22Rv1 (cell line): ENCODE measurements around the gene AXIN2.

Experiments
- H3K27ac ChIP-seq: fragments of 450-650 bp; 2 replicates; pipeline ENCODE4 v1.5.1; 2017
- ZFX ChIP-seq: fragments of 450-650 bp; IDR thresholded peaks from 2 replicates; pipeline ENCODE4 v1.6.1; 2017; ENCODE audit warnings: antibody characterized with exemption, borderline replicate concordance
- TF ChIP-seq, protein P1 (sequence below): fragments of 450-650 bp; IDR thresholded peaks from 2 replicates; pipeline ENCODE4 v1.5.1; 2017; ENCODE audit warnings: mild to moderate bottlenecking

The AXIN2 gene

GRCh38 chr17:65547253-65547670 is 14.2 kb downstream of the AXIN2 start:
- H3K27ac ChIP-seq, result no peak overlapping the region
- no peak for TF ChIP-seq ZFX
- TF ChIP-seq, protein P1, sequence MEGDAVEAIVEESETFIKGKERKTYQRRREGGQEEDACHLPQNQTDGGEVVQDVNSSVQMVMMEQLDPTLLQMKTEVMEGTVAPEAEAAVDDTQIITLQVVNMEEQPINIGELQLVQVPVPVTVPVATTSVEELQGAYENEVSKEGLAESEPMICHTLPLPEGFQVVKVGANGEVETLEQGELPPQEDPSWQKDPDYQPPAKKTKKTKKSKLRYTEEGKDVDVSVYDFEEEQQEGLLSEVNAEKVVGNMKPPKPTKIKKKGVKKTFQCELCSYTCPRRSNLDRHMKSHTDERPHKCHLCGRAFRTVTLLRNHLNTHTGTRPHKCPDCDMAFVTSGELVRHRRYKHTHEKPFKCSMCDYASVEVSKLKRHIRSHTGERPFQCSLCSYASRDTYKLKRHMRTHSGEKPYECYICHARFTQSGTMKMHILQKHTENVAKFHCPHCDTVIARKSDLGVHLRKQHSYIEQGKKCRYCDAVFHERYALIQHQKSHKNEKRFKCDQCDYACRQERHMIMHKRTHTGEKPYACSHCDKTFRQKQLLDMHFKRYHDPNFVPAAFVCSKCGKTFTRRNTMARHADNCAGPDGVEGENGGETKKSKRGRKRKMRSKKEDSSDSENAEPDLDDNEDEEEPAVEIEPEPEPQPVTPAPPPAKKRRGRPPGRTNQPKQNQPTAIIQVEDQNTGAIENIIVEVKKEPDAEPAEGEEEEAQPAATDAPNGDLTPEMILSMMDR, result no peak

GRCh38 chr17:65546579-65546978 is 14.9 kb downstream of the AXIN2 start:
- TF ChIP-seq, protein P1, result no peak
- H3K27ac ChIP-seq, result no peak overlapping the region

DNA sequence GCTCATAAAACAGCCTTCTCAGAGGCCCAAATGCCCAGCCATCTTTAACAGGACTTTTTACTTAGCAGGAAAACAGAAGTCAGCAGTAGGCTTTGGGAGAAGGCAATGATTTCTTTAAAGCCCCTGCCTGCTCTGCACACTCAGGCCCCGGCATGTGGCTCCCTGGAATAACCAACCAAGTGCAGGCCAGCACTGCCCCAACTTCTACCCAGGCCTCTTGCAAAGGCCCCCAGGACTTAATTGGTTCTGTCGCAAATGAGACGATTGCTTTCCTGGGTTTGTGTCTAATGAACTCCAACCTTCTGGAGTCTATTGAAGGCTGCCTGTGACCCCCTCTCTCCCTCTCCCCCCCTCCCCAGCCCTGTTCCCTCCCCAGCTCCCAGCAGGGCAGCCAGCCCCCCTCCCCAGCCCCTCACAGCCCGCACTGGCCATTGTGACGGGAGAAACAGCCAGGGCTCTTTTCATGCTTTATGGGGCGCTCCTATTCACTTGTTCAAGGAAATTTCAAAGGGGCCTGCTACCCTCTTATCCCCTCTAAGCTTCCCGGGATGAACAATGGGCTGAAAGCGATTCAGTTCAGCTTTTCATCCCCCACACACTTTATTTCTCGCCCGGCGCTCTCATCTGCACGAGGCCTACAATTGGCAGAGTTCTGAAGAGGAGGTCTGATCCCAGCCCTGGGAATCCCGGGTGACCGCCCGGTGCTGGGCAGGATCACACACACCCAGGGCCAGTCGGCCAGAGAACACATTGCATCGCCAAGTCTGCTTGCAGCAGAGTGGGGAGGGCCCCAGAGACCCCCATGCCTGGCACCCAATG is 15.5 kb downstream of the AXIN2 start:
- H3K27ac ChIP-seq, result no peak overlapping the region
- TF ChIP-seq ZFX, result no peak
- TF ChIP-seq, protein P1, result no peak

DNA sequence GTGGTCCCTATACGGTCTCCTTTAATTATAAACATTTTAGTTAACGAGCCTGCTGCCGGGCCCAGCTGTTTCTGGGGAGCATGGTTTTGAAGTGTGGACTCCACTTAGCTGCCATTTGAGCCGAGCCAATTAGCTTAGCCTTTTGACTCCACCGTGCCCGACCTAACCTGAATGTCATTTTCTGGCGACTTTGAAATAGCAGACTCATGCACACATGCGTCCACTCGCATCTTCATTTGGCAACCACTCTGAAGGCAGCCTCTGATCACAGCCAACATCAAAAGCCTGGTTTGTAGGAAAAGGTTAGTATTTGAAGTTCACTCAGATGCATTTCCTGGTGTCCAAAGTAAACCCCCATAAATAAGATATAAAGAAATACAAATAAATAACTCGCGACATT is 16.8 kb downstream of the AXIN2 start:
- H3K27ac ChIP-seq, result no peak overlapping the region
- TF ChIP-seq ZFX, result no peak
- TF ChIP-seq, protein P1, result no peak

- H3K27ac ChIP-seq, result no peak overlapping the region
- TF ChIP-seq ZFX, result no peak
- TF ChIP-seq, protein P1, result no peak
These were observed 18.8 kb downstream of the AXIN2 start for GRCh38 chr17:65542610-65543009.

DNA sequence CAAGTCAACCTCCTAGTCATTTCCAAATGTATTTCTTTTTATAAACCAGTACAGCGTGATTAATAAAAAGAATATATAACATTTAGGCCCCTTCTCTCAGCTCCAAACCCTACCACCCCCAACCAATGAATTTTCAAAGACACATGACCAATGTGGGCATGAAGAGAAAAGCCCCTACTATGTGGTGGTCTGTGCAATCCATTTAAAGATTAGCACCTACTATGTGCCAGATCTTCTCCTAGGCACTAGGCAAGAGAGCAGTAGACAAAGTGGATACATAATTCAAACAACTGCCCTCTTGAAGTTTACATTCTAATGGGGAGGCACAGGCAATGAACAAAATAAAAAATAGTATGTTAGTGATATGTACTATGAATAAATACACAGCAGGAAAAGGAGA is 19.4 kb downstream of the AXIN2 start:
- no peak for TF ChIP-seq ZFX
- TF ChIP-seq, protein P1, result no peak

GRCh38 chr17:65541453-65541852 is 20.0 kb downstream of the AXIN2 start:
- no peak for TF ChIP-seq ZFX
- TF ChIP-seq, protein P1, result no peak
- H3K27ac ChIP-seq, result no peak overlapping the region

More for the DNA sequence above, 19.4 kb downstream of the AXIN2 start:
- no peak overlapping the region for H3K27ac ChIP-seq
